DOHH2 (cell line): ENCODE results near the gene C1orf50.

Experiments used
- H3F3A ChIP-seq: fragments of 200-600 bp; sonication (generic), shearing (Covaris generic); 2 replicates; pipeline ENCODE4 v1.6.0; 2016; ENCODE audit warnings: antibody characterized with exemption, mild to moderate bottlenecking; ENCODE audit not compliant: control insufficient read depth, insufficient read depth
- H3K27ac ChIP-seq: fragments of 200-600 bp; sonication (generic); 2 replicates; pipeline ENCODE4 v1.5.1; 2014; ENCODE audit warnings: low read depth, mild to moderate bottlenecking, low read length, moderate library complexity
- H3K27me3 ChIP-seq: fragments of 200-600 bp; sonication (generic); 2 replicates; pipeline ENCODE4 v1.6.1; 2014; ENCODE audit warnings: mild to moderate bottlenecking, low read length, mixed read lengths; ENCODE audit not compliant: control insufficient read depth
- H3K36me3 ChIP-seq: fragments of 200-600 bp; sonication (generic); 2 replicates; pipeline ENCODE4 v1.6.1; 2014; ENCODE audit warnings: mild to moderate bottlenecking, low read length, moderate library complexity, mixed read lengths; ENCODE audit not compliant: control insufficient read depth
- H3K4me1 ChIP-seq: fragments of 200-600 bp; sonication (generic); 2 replicates; pipeline ENCODE4 v1.6.1; 2014; ENCODE audit warnings: mild to moderate bottlenecking, low read length, mixed read lengths; ENCODE audit not compliant: control insufficient read depth
- H3K4me2 ChIP-seq: fragments of 200-600 bp; sonication (generic); 2 replicates; pipeline ENCODE4 v1.6.0; 2014; ENCODE audit warnings: mild to moderate bottlenecking, low read length, moderate library complexity
- H3K4me3 ChIP-seq: fragments of 200-600 bp; sonication (generic); 2 replicates; pipeline ENCODE4 v1.5.1; 2014; ENCODE audit warnings: mild to moderate bottlenecking, low read length, mixed read lengths
- H3K79me2 ChIP-seq: fragments of 200-600 bp; sonication (generic); 2 replicates; pipeline ENCODE4 v1.6.1; 2014; ENCODE audit warnings: mild to moderate bottlenecking, low read length, mixed read lengths; ENCODE audit not compliant: control insufficient read depth
- H3K9me2 ChIP-seq: fragments of 200-600 bp; sonication (generic); replicated peaks from 2 replicates; pipeline ENCODE4 v1.6.1; 2014; ENCODE audit warnings: mild to moderate bottlenecking, low read length, mixed read lengths; ENCODE audit not compliant: control insufficient read depth
- H3K9me3 ChIP-seq: fragments of 200-600 bp; sonication (generic); 2 replicates; pipeline ENCODE4 v1.6.1; 2014; ENCODE audit warnings: antibody characterized with exemption, low read length, mixed read lengths; ENCODE audit not compliant: control insufficient read depth, insufficient read depth
- H4K20me1 ChIP-seq: fragments of 200-600 bp; sonication (generic); 2 replicates; pipeline ENCODE4 v1.6.0; 2014; ENCODE audit warnings: low read depth, mild to moderate bottlenecking, antibody characterized with exemption, low read length, moderate library complexity; ENCODE audit not compliant: control insufficient read depth, insufficient read depth
- EZH2phosphoT487 ChIP-seq: fragments of 200-600 bp; sonication (generic); IDR thresholded peaks from 2 replicates; pipeline ENCODE4 v1.6.1; 2017; ENCODE audit warnings: borderline replicate concordance, mild to moderate bottlenecking, antibody characterized with exemption, low read length, moderate library complexity, mixed read lengths
- TF ChIP-seq, protein P1 (sequence below): fragments of 200-600 bp; sonication (generic); IDR thresholded peaks from one replicate; pipeline ENCODE4 v1.5.1; 2014; ENCODE audit warnings: antibody characterized with exemption, mild to moderate bottlenecking, low read depth, low read length; ENCODE audit not compliant: poor library complexity, severe bottlenecking

C1orf50 gene

DNA sequence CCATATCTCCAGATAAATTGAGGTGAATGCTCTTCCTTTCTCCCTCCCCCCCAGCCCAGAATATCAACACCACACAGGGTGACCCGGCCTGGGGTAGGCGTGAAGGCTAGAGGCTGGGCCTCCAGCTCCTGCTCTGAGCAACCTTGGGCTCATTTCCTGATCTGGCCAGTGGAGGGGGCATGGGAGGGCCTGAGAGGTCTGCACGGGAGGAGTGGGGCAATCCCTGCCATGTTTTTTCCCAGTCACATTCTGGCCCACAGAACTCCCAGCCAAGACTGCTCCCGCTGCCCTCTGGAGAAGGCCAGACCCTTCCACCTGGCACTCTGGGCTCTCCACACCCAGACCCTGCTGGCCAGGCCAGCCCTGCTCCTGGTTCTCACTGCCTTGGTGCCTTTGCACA is 30.9 kb upstream of the C1orf50 start:
- Histone ChIP-seq H3K27me3 (no peaks in the 10 kb centered on the region), H4K20me1 (no peaks in the 10 kb centered on the region), H3K9me2 (no peaks in the 10 kb centered on the region), H3F3A (no peaks in the 10 kb centered on the region), H3K4me2 (no peak overlapping the region), H3K9me3 (no peaks in the 10 kb centered on the region), H3K36me3 (no peaks in the 10 kb centered on the region), H3K27ac (no peak overlapping the region), H3K4me3 (no peak overlapping the region), H3K79me2 (no peaks in the 10 kb centered on the region), H3K4me1 (peaks cover 8% of the 10 kb centered on the region)
- TF ChIP-seq, protein P1, sequence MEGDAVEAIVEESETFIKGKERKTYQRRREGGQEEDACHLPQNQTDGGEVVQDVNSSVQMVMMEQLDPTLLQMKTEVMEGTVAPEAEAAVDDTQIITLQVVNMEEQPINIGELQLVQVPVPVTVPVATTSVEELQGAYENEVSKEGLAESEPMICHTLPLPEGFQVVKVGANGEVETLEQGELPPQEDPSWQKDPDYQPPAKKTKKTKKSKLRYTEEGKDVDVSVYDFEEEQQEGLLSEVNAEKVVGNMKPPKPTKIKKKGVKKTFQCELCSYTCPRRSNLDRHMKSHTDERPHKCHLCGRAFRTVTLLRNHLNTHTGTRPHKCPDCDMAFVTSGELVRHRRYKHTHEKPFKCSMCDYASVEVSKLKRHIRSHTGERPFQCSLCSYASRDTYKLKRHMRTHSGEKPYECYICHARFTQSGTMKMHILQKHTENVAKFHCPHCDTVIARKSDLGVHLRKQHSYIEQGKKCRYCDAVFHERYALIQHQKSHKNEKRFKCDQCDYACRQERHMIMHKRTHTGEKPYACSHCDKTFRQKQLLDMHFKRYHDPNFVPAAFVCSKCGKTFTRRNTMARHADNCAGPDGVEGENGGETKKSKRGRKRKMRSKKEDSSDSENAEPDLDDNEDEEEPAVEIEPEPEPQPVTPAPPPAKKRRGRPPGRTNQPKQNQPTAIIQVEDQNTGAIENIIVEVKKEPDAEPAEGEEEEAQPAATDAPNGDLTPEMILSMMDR, result peak; percentile 9
- TF ChIP-seq EZH2phosphoT487, result no peak

GRCh38 chr1:42736571-42737200 is 30.4 kb upstream of the C1orf50 start:
- Histone ChIP-seq H3F3A (no peaks in the 10 kb centered on the region), H4K20me1 (no peaks in the 10 kb centered on the region), H3K36me3 (no peaks in the 10 kb centered on the region), H3K4me1 (peaks cover 8% of the 10 kb centered on the region), H3K27ac (no peak overlapping the region), H3K27me3 (no peaks in the 10 kb centered on the region), H3K9me2 (no peaks in the 10 kb centered on the region), H3K4me3 (no peak overlapping the region), H3K4me2 (no peak overlapping the region), H3K79me2 (no peaks in the 10 kb centered on the region), H3K9me3 (no peaks in the 10 kb centered on the region)
- TF ChIP-seq, protein P1, result no peak
- no peak for TF ChIP-seq EZH2phosphoT487

GRCh38 chr1:42737257-42737656 is 29.8 kb upstream of the C1orf50 start:
- no peaks in the 10 kb centered on the region for H3F3A ChIP-seq
- no peak overlapping the region for H3K4me2 ChIP-seq
- no peaks in the 10 kb centered on the region for H3K79me2 ChIP-seq
- H3K9me3 ChIP-seq, result no peaks in the 10 kb centered on the region
- H3K4me3 ChIP-seq, result no peak overlapping the region
- TF ChIP-seq, protein P1, result peak; percentile 28
- TF ChIP-seq EZH2phosphoT487, result no peak
- no peak overlapping the region for H3K27ac ChIP-seq
- H3K36me3 ChIP-seq, result no peaks in the 10 kb centered on the region
- H3K4me1 ChIP-seq, result peaks cover 8% of the 10 kb centered on the region
- no peaks in the 10 kb centered on the region for H3K27me3 ChIP-seq
- no peaks in the 10 kb centered on the region for H4K20me1 ChIP-seq
- no peaks in the 10 kb centered on the region for H3K9me2 ChIP-seq
